ENCODE results near the gene MDK.

MDK gene

GRCh38 chr11:46353698-46354097 lies 27.8 kb upstream of the MDK start:
- TF ChIP-seq CTCF (IDR thresholded peaks at IDR 0.05; ENCODE audit: low read depth, low read length, missing control alignments): no peak
- DNase-seq (ENCODE audit: extremely low read depth, low read depth): no peak
- no peak overlapping the region for H3K4me3 ChIP-seq (replicated peaks; ENCODE audit: low read depth, low read length)

GRCh38 chr11:46356924-46357482 lies 24.5 kb upstream of the MDK start:
- DNase-seq (ENCODE audit: extremely low read depth, low read depth): no peak
- no peak for TF ChIP-seq CTCF (IDR thresholded peaks at IDR 0.05; ENCODE audit: low read depth, low read length, missing control alignments)
- no peak overlapping the region for H3K4me3 ChIP-seq (replicated peaks; ENCODE audit: low read depth, low read length)

- DNase-seq (ENCODE audit: extremely low read depth, low read depth): no peak
- TF ChIP-seq CTCF (IDR thresholded peaks at IDR 0.05; ENCODE audit: low read depth, low read length, missing control alignments): no peak
- no peak overlapping the region for H3K4me3 ChIP-seq (replicated peaks; ENCODE audit: low read depth, low read length)
These were observed 24.0 kb upstream of the MDK start for GRCh38 chr11:46357483-46357936.

GRCh38 chr11:46359953-46360352 lies 21.5 kb upstream of the MDK start:
- H3K4me3 ChIP-seq (replicated peaks; ENCODE audit: low read depth, low read length): no peak overlapping the region
- DNase-seq (ENCODE audit: extremely low read depth, low read depth): no peak
- TF ChIP-seq CTCF (IDR thresholded peaks at IDR 0.05; ENCODE audit: low read depth, low read length, missing control alignments): no peak

- DNase-seq (ENCODE audit: extremely low read depth, low read depth): no peak
- H3K4me3 ChIP-seq (replicated peaks; ENCODE audit: low read depth, low read length): no peak overlapping the region
- TF ChIP-seq CTCF (IDR thresholded peaks at IDR 0.05; ENCODE audit: low read depth, low read length, missing control alignments): no peak
These were observed 20.6 kb upstream of the MDK start for GRCh38 chr11:46360878-46361277.

GRCh38 chr11:46361283-46362155 lies 19.9 kb upstream of the MDK start:
- no peak overlapping the region for H3K4me3 ChIP-seq (replicated peaks; ENCODE audit: low read depth, low read length)
- DNase-seq (ENCODE audit: extremely low read depth, low read depth): no peak
- TF ChIP-seq CTCF (IDR thresholded peaks at IDR 0.05; ENCODE audit: low read depth, low read length, missing control alignments): no peak

Measured in HFF-Myc (cell line).